ENCODE measurements around the gene LARP1. TPM values are rescaled to one million over a fixed set of nuclear protein-coding genes. Genes with fewer than 3 reads are reported as not detected.

Gene LARP1
- 100 to 1,000 TPM; 174 to 177 TPM for total RNA-seq

DNA sequence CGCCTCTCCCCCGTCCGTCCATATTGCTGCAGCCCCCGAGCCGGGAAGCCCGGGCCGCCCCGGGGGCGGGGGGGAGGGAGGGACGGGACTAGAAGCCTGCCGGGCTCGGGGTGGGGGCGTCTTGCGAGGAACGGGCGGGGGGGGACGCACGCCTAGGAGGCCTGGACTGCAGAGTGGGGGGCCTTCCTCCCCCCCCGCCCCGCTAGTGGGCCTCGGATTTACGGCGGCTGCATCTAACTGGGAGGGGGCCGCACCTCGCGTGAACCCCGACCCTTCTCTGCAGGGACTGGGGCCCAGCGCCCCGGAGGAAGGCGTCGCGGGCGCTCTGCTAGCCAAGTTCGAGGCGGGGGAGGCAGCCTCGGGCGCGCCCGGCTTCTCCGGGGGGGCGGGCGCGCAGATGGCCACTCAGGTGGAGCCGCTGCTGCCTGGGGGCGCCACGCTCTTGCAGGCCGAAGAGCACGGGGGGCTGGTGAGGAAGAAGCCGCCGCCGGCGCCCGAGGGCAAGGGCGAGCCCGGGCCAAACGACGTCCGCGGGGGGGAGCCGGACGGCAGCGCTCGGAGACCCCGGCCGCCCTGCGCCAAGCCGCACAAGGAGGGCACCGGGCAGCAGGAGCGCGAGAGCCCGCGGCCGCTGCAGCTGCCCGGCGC is at the start of gene LARP1:
LARP1 (plus strand) TSS at position 17 of the 648 bp plus-strand sequence; CDS start at position 398, 381 bp downstream.
- POLR2A ChIA-PET: interaction anchor here (0.8 to 1.0 kb wide), 3 partner anchors 12 to 105 kb away, joined by 3 to 9 read pairs (median 5); partner anchors contain the start of gene CNOT8
- Mint-ChIP-seq H3K27ac (peak within 1 kb of the TSS; percentile 89), H3K27me3 (no peaks in the 10 kb centered on the region), H3K9me3 (no peaks in the 10 kb centered on the region), H3K4me3 (peak within 1 kb of the TSS; percentile 89), H3K4me1 (peaks cover 45% of the 10 kb centered on the region), H3K36me3 (ENCODE audit: low read depth) (peaks cover 6% of the 10 kb centered on the region)
- CTCF ChIA-PET: no interaction called here
- no peak for DNase-seq

DNA sequence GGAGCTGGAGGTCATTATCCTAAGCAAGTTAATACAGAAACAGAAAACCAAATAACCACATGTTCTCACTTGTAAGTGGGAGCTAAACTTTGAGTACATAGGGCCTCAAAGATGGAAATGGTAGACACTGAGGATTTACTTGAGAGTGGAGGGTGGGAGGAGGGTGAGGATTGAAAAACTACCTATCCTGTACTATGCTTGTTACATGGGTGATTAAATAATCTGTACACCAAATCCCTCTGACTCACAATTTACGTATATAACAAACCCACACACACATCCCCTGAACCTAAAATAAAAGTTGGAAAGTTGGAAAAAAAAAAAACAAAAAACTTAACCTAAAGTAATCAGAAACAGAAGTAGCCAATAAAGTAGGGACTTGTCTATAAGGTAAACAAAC is 48.8 kb upstream of the LARP1 start:
- Mint-ChIP-seq H3K4me3 (no peak overlapping the region), H3K9me3 (no peaks in the 10 kb centered on the region), H3K27ac (no peak overlapping the region), H3K4me1 (no peaks in the 10 kb centered on the region), H3K36me3 (ENCODE audit: low read depth) (no peaks in the 10 kb centered on the region), H3K27me3 (no peaks in the 10 kb centered on the region)
- ChIA-PET POLR2A (no interaction called here), CTCF (no interaction called here)
- no peak for DNase-seq

GRCh38 chr5:154707641-154708040 is 47.5 kb upstream of the LARP1 start:
- H3K4me1 Mint-ChIP-seq: no peaks in the 10 kb centered on the region
- H3K27ac Mint-ChIP-seq: no peak overlapping the region
- H3K9me3 Mint-ChIP-seq: no peaks in the 10 kb centered on the region
- no peaks in the 10 kb centered on the region for H3K27me3 Mint-ChIP-seq
- POLR2A ChIA-PET: no interaction called here
- no peak overlapping the region for H3K4me3 Mint-ChIP-seq
- no peaks in the 10 kb centered on the region for H3K36me3 Mint-ChIP-seq (ENCODE audit: low read depth)
- no peak for DNase-seq
- CTCF ChIA-PET: no interaction called here

- DNase-seq: no peak
- H3K4me3 Mint-ChIP-seq: no peak overlapping the region
- no peaks in the 10 kb centered on the region for H3K9me3 Mint-ChIP-seq
- POLR2A ChIA-PET: no interaction called here
- H3K36me3 Mint-ChIP-seq (ENCODE audit: low read depth): no peaks in the 10 kb centered on the region
- CTCF ChIA-PET: no interaction called here
- no peaks in the 10 kb centered on the region for H3K4me1 Mint-ChIP-seq
- no peak overlapping the region for H3K27ac Mint-ChIP-seq
- no peaks in the 10 kb centered on the region for H3K27me3 Mint-ChIP-seq
Observed at GRCh38 chr5:154708207-154708606, 47.0 kb upstream of the LARP1 start.

- no peaks in the 10 kb centered on the region for H3K27me3 Mint-ChIP-seq
- no peak for DNase-seq
- H3K27ac Mint-ChIP-seq: no peak overlapping the region
- H3K4me3 Mint-ChIP-seq: no peak overlapping the region
- H3K36me3 Mint-ChIP-seq (ENCODE audit: low read depth): no peaks in the 10 kb centered on the region
- ChIA-PET POLR2A (no interaction called here), CTCF (no interaction called here)
- H3K9me3 Mint-ChIP-seq: no peaks in the 10 kb centered on the region
- no peaks in the 10 kb centered on the region for H3K4me1 Mint-ChIP-seq
Observed at GRCh38 chr5:154708846-154709245, 46.3 kb upstream of the LARP1 start.

- H3K27me3 Mint-ChIP-seq: no peaks in the 10 kb centered on the region
Observed at GRCh38 chr5:154709368-154710305, 45.5 kb upstream of the LARP1 start.

DNA sequence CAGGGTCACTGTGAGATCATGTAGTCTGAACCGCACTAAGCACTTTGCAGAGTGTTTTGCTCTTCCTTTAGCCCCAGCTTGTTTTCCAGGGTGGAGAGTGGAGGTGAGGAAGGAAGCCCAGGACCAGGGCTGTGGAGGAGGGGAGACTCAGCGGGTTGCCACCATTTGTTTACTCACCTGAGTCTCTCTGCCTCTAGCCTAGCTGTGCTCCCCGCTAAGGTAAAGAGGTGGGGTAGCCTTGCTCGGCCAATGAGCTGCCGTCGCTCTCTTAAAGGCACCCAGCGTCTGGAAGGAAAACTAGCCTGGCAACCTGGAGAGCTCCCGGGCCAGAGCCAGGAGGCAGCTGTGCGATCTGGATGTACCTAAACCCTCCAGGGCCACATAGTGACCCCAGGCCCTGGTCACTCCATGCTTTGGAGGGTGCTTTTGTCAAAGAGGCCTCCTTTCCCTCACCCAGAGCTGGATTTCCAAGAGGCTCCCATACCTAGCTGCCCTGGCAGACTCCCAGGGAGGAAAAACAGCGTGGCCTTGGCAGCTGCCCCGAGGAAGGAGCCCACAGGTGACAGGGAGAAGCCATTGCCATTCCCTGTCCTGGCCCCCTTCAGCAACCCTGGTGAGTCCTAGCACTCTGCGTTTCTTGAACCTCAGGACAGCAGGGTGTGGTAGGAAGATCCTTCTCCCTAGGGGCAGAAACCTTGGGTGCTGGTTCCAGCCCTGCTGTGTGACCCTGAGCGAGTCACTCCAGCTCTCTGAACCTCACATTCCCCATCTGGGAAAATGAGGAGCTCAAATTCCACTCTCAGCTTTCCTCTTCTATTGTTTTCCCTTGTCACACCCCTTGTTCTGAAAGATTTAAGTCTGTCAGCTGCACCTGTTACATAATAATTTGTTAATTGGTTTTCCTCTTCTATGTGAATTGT is 42.4 kb upstream of the LARP1 start:
- Mint-ChIP-seq H3K9me3 (no peaks in the 10 kb centered on the region), H3K36me3 (ENCODE audit: low read depth) (no peaks in the 10 kb centered on the region), H3K4me3 (no peak overlapping the region), H3K27ac (no peak overlapping the region), H3K27me3 (no peaks in the 10 kb centered on the region), H3K4me1 (peaks cover 5% of the 10 kb centered on the region)
- ChIA-PET POLR2A (no interaction called here), CTCF (interaction anchor here (0.9 kb wide), 1 partner anchor 98 kb away, joined by 3 read pairs; no protein-coding TSS in a partner anchor)
- no peak for DNase-seq

More at GRCh38 chr5:154709368-154710305, 45.5 kb upstream of the LARP1 start:
- no peak overlapping the region for H3K4me3 Mint-ChIP-seq
- POLR2A ChIA-PET: no interaction called here
- H3K36me3 Mint-ChIP-seq (ENCODE audit: low read depth): no peaks in the 10 kb centered on the region
- DNase-seq: no peak
- H3K4me1 Mint-ChIP-seq: peaks cover 4% of the 10 kb centered on the region
- no peaks in the 10 kb centered on the region for H3K9me3 Mint-ChIP-seq
- H3K27ac Mint-ChIP-seq: no peak overlapping the region
- CTCF ChIA-PET: no interaction called here

GRCh38 chr5:154713615-154714125 is 41.5 kb upstream of the LARP1 start:
- ChIA-PET POLR2A (no interaction called here), CTCF (no interaction called here)
- H3K27ac Mint-ChIP-seq: no peak overlapping the region
- H3K4me1 Mint-ChIP-seq: peaks cover 5% of the 10 kb centered on the region
- DNase-seq: no peak
- H3K9me3 Mint-ChIP-seq: no peaks in the 10 kb centered on the region
- no peak overlapping the region for H3K4me3 Mint-ChIP-seq
- no peaks in the 10 kb centered on the region for H3K36me3 Mint-ChIP-seq (ENCODE audit: low read depth)
- H3K27me3 Mint-ChIP-seq: no peaks in the 10 kb centered on the region

- POLR2A ChIA-PET: no interaction called here
- DNase-seq: no peak
- Mint-ChIP-seq H3K9me3 (no peaks in the 10 kb centered on the region), H3K4me1 (peaks cover 5% of the 10 kb centered on the region), H3K4me3 (no peak overlapping the region), H3K36me3 (ENCODE audit: low read depth) (no peaks in the 10 kb centered on the region), H3K27me3 (no peaks in the 10 kb centered on the region), H3K27ac (no peak overlapping the region)
- CTCF ChIA-PET: interaction anchor here (0.6 kb wide), 1 partner anchor 40 kb away, joined by 5 read pairs; no protein-coding TSS in a partner anchor
Observed at GRCh38 chr5:154714266-154714986, 40.8 kb upstream of the LARP1 start.

DNA sequence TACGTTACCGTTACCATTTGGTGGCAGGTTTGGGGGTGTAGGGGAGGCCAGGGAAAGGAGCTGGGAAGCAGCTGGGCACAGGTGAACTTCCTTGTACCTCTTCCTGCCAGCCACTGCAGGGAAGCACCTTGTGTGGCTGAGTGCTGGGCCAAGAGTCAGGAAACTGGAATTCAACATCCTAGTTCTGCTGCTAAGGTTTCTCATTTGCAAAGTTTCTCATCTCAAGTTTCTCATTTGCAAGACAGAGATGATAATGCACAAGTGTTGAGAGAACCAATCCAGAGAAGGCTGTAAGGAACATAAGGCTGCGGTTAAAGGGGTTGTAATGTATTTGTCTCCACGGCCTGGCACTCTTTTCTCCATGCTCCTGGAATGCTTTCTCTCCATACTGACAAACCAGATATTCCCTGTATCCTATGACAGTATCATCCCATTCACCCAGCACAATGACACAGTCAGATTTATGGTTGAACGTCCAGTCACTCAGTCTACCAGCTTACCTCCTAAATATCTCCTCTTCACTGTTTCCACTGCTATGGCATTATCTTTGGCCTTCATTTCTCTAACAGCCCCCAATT is 33.6 kb upstream of the LARP1 start:
- DNase-seq: no peak
- Mint-ChIP-seq H3K36me3 (ENCODE audit: low read depth) (no peaks in the 10 kb centered on the region), H3K4me1 (no peaks in the 10 kb centered on the region), H3K27ac (no peak overlapping the region), H3K27me3 (no peaks in the 10 kb centered on the region), H3K4me3 (no peak overlapping the region), H3K9me3 (no peaks in the 10 kb centered on the region)
- ChIA-PET POLR2A (no interaction called here), CTCF (no interaction called here)

GRCh38 chr5:154722097-154722496 is 33.1 kb upstream of the LARP1 start:
- DNase-seq: no peak
- Mint-ChIP-seq H3K4me1 (no peaks in the 10 kb centered on the region), H3K36me3 (ENCODE audit: low read depth) (no peaks in the 10 kb centered on the region), H3K9me3 (no peaks in the 10 kb centered on the region), H3K27ac (no peak overlapping the region), H3K4me3 (no peak overlapping the region), H3K27me3 (peaks cover under 1% of the 10 kb centered on the region)
- ChIA-PET POLR2A (no interaction called here), CTCF (no interaction called here)

DNA sequence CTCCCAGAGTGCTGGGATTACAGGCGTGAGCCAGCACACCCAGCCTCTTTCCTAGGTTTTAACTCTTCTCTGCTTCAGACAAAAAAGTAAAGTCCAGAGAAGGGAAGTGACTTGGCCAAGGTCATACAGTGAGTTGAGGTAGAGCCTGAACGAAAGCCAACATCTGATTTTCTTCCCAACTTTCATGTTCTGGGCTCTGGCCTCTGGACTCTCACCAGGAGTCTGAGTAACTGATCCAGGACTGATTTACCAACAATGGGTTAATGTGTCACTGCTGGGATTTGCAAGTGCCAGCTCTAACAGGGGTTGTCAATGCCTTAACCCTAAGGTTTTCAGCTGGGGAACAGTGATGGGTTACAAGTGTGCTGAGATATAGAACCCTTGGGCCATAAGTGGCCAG is 32.2 kb upstream of the LARP1 start:
- CTCF ChIA-PET: no interaction called here
- Mint-ChIP-seq H3K4me1 (no peaks in the 10 kb centered on the region), H3K4me3 (no peak overlapping the region), H3K9me3 (no peaks in the 10 kb centered on the region), H3K36me3 (ENCODE audit: low read depth) (no peaks in the 10 kb centered on the region), H3K27me3 (peaks cover 3% of the 10 kb centered on the region), H3K27ac (no peak overlapping the region)
- no peak for DNase-seq
- POLR2A ChIA-PET: no interaction called here

All from activated CD4-positive, alpha-beta memory T cell treated with anti-CD3 and anti-CD28 coated beads, Interleukin-2, amount 10 ng/mL, durations not matched to agents 7 days and 5 days (primary cell).